NCI-H187 (cell line): ENCODE data around the gene FXYD7.
"Not testable (repeated sequence)": the region's sequence is repeated elsewhere in the genome, so short reads cannot be mapped to it uniquely, and the experiment has no call there.

ENCODE experiments used
- DNase-seq, 2 experiments: peaks; one replicate each; lab custom pipeline; 2025; lab: John Stamatoyannopoulos, UW

FXYD7 gene

GRCh38 chr19:35165200-35166058 is 22.4 kb downstream of the FXYD7 start:
- no peak for DNase-seq

- no peak for DNase-seq
These were observed 23.3 kb downstream of the FXYD7 start for GRCh38 chr19:35166100-35167063.

GRCh38 chr19:35167251-35168119 is 24.4 kb downstream of the FXYD7 start:
- DNase-seq = no peak

GRCh38 chr19:35168196-35168595 is 25.1 kb downstream of the FXYD7 start:
- no peak for DNase-seq

- DNase-seq = no peak
These were observed 26.4 kb downstream of the FXYD7 start for GRCh38 chr19:35169221-35169995.

- no peak for DNase-seq
These were observed 27.5 kb downstream of the FXYD7 start for GRCh38 chr19:35170359-35171061.

GRCh38 chr19:35171730-35172129 is 28.7 kb downstream of the FXYD7 start:
- DNase-seq = no peak

- DNase-seq = no peak
These were observed 31.2 kb downstream of the FXYD7 start for GRCh38 chr19:35174226-35174625.

GRCh38 chr19:35176181-35176570 is 33.1 kb downstream of the FXYD7 start:
- no peak for DNase-seq

- DNase-seq = no peak
These were observed 34.6 kb downstream of the FXYD7 start for GRCh38 chr19:35177377-35178274.

- DNase-seq = no peak
These were observed 35.6 kb downstream of the FXYD7 start for GRCh38 chr19:35178701-35179100.

- DNase-seq = no peak
These were observed 36.8 kb downstream of the FXYD7 start for GRCh38 chr19:35179830-35180229.

GRCh38 chr19:35181387-35181786 is 38.3 kb downstream of the FXYD7 start:
- DNase-seq = no peak

- no peak for DNase-seq
These were observed 41.2 kb downstream of the FXYD7 start for GRCh38 chr19:35184267-35184666.

- DNase-seq = no peak
These were observed 41.8 kb downstream of the FXYD7 start for GRCh38 chr19:35184884-35185283.

- no peak for DNase-seq
These were observed 51.2 kb downstream of the FXYD7 start for GRCh38 chr19:35194012-35194984.

GRCh38 chr19:35195830-35196229 is 52.8 kb downstream of the FXYD7 start:
- no peak for DNase-seq

GRCh38 chr19:35196861-35197260 is 53.8 kb downstream of the FXYD7 start:
- not testable (repeated sequence) for DNase-seq
